Measurements from ENCODE around the gene FDXACB1.
A peak's percentile ranks its signal among the peaks of the same experiment; 100 is the strongest.

Gene FDXACB1

DNA sequence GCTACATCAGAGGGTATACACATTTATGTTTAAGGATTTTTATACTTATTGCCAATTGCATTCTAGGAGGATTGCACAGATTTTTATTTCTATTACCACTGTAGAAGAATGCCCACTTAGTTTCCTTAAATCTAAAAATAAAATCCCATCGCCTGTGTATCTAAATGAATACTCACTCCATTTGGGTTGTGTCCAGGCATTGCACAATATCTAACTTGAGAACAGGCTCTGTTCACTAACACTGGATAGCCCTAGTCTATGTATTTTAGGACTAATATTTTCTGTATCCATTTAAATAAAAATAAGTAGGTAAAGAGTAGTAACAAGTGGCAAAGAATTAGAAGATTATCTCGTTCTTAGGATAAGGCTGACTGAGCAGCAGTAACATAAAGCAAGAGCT is 43.8 kb upstream of the FDXACB1 start:
- Histone ChIP-seq H2BK120ac (ENCODE audit: low read depth, low read length) (no peak overlapping the region), H3K4me1 (ENCODE audit: control insufficient read depth, low read depth, low read length) (peaks cover 2% of the 10 kb centered on the region), H3K4me3 (ENCODE audit: low read length) (no peak overlapping the region), H4K5ac (ENCODE audit: low read length) (no peak overlapping the region), H3K4me2 (ENCODE audit: low read length) (no peak overlapping the region), H3K79me1 (ENCODE audit: low read length) (no peaks in the 10 kb centered on the region), H3K4ac (ENCODE audit: low read depth, low read length) (no peak overlapping the region), H4K8ac (ENCODE audit: low read depth, low read length) (no peak overlapping the region), H3K27ac (ENCODE audit: low read depth, low read length) (no peak overlapping the region), H2BK15ac (replicated peaks; ENCODE audit: low read depth) (no peak overlapping the region), H3K36me3 (ENCODE audit: control insufficient read depth, insufficient read depth, low read length) (no peaks in the 10 kb centered on the region), H3K79me2 (ENCODE audit: control insufficient read depth, insufficient read depth, low read length) (no peaks in the 10 kb centered on the region), H2BK5ac (ENCODE audit: low read length) (no peak overlapping the region), H3K27me3 (ENCODE audit: insufficient read depth, low read length, poor library complexity) (no peaks in the 10 kb centered on the region), H2AK5ac (ENCODE audit: low read length) (no peak overlapping the region), H3K56ac (ENCODE audit: low read length) (no peak overlapping the region), H3K18ac (ENCODE audit: low read length) (no peak overlapping the region), H3K23ac (ENCODE audit: low read length) (no peak overlapping the region), H3K9ac (ENCODE audit: low read length) (no peak overlapping the region)
- WGBS (ENCODE audit: extremely low coverage, insufficient coverage, low lambda C conversion rate): no CpG with 5 or more reads among the region's 2 CpGs
- no peak for DNase-seq

DNA sequence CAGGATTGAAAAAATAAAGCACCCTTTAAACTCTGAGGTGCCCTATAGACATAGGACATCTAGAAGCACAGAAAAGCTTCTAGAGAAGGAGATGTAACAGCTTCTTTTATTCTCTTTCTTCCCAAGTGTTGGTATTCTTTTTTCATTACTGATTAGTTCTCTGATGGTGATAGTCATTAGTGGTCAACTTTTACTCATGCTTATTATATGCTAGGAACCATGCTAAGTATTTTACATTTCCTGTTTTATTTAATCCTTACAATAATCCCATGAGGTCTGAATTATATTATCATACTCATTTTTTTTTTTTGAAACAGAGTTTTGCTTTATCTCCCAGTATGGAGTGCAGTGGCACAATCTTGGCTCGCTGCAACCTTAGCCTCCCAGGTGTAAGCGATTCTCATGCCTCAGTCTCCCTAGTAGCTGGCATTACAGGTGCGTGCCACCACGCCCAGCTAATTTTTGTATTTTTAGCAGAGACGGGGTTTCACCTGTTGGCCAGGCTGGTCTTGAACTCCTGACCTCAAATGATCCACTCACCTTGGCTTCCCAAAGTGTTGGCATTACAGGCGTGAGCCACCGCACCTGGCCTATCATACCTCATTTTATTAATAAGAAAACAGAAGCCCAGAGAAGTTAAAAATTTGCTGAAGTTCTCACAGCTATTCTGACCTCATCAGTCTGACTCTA is 42.7 kb upstream of the FDXACB1 start:
- no peaks in the 10 kb centered on the region for H3K79me2 ChIP-seq (ENCODE audit: control insufficient read depth, insufficient read depth, low read length)
- no peak overlapping the region for H3K4me3 ChIP-seq (ENCODE audit: low read length)
- H3K27ac ChIP-seq (ENCODE audit: low read depth, low read length): no peak overlapping the region
- no peak overlapping the region for H4K5ac ChIP-seq (ENCODE audit: low read length)
- no peak overlapping the region for H3K4ac ChIP-seq (ENCODE audit: low read depth, low read length)
- no peak overlapping the region for H2AK5ac ChIP-seq (ENCODE audit: low read length)
- no CpG with 5 or more reads among the region's 7 CpGs for WGBS (ENCODE audit: extremely low coverage, insufficient coverage, low lambda C conversion rate)
- H3K18ac ChIP-seq (ENCODE audit: low read length): no peak overlapping the region
- no peak overlapping the region for H3K9ac ChIP-seq (ENCODE audit: low read length)
- H3K27me3 ChIP-seq (ENCODE audit: insufficient read depth, low read length, poor library complexity): no peaks in the 10 kb centered on the region
- no peak overlapping the region for H3K23ac ChIP-seq (ENCODE audit: low read length)
- no peak overlapping the region for H3K4me2 ChIP-seq (ENCODE audit: low read length)
- DNase-seq: no peak
- no peak overlapping the region for H4K8ac ChIP-seq (ENCODE audit: low read depth, low read length)
- peaks cover 2% of the 10 kb centered on the region for H3K4me1 ChIP-seq (ENCODE audit: control insufficient read depth, low read depth, low read length)
- no peaks in the 10 kb centered on the region for H3K36me3 ChIP-seq (ENCODE audit: control insufficient read depth, insufficient read depth, low read length)
- H2BK15ac ChIP-seq (replicated peaks; ENCODE audit: low read depth): no peak overlapping the region
- H2BK5ac ChIP-seq (ENCODE audit: low read length): no peak overlapping the region
- H3K56ac ChIP-seq (ENCODE audit: low read length): no peak overlapping the region
- no peaks in the 10 kb centered on the region for H3K79me1 ChIP-seq (ENCODE audit: low read length)
- H2BK120ac ChIP-seq (ENCODE audit: low read depth, low read length): no peak overlapping the region

DNA sequence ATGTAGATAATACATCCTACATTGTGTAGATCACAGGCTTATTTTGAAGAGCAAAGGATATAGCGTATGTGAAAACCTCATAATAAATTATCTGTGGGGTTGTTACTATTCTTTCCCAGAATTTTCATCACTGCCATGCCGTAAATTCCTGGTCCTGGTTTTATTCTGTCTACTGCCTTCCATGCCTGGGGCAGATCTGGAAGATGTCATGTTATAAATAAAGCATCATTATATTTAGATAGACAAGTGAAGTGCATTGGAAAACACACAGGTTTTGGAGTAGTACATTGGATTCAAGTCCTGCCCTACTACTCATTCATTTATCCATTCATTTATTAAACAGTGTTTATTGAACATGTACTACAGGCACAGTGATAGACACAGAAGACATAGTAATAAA is 41.9 kb upstream of the FDXACB1 start:
- Histone ChIP-seq H2BK120ac (ENCODE audit: low read depth, low read length) (no peak overlapping the region), H4K8ac (ENCODE audit: low read depth, low read length) (no peak overlapping the region), H2BK15ac (replicated peaks; ENCODE audit: low read depth) (no peak overlapping the region), H3K9ac (ENCODE audit: low read length) (no peak overlapping the region), H3K27ac (ENCODE audit: low read depth, low read length) (no peak overlapping the region), H3K23ac (ENCODE audit: low read length) (no peak overlapping the region), H2AK5ac (ENCODE audit: low read length) (no peak overlapping the region), H4K5ac (ENCODE audit: low read length) (no peak overlapping the region), H3K4me1 (ENCODE audit: control insufficient read depth, low read depth, low read length) (no peaks in the 10 kb centered on the region), H3K56ac (ENCODE audit: low read length) (no peak overlapping the region), H3K36me3 (ENCODE audit: control insufficient read depth, insufficient read depth, low read length) (no peaks in the 10 kb centered on the region), H3K27me3 (ENCODE audit: insufficient read depth, low read length, poor library complexity) (no peaks in the 10 kb centered on the region), H3K4ac (ENCODE audit: low read depth, low read length) (no peak overlapping the region), H3K4me3 (ENCODE audit: low read length) (no peak overlapping the region), H2BK5ac (ENCODE audit: low read length) (no peak overlapping the region), H3K18ac (ENCODE audit: low read length) (no peak overlapping the region), H3K4me2 (ENCODE audit: low read length) (no peak overlapping the region), H3K79me1 (ENCODE audit: low read length) (no peaks in the 10 kb centered on the region), H3K79me2 (ENCODE audit: control insufficient read depth, insufficient read depth, low read length) (no peaks in the 10 kb centered on the region)
- no CpG with 5 or more reads among the region's 2 CpGs for WGBS (ENCODE audit: extremely low coverage, insufficient coverage, low lambda C conversion rate)
- no peak for DNase-seq

DNA sequence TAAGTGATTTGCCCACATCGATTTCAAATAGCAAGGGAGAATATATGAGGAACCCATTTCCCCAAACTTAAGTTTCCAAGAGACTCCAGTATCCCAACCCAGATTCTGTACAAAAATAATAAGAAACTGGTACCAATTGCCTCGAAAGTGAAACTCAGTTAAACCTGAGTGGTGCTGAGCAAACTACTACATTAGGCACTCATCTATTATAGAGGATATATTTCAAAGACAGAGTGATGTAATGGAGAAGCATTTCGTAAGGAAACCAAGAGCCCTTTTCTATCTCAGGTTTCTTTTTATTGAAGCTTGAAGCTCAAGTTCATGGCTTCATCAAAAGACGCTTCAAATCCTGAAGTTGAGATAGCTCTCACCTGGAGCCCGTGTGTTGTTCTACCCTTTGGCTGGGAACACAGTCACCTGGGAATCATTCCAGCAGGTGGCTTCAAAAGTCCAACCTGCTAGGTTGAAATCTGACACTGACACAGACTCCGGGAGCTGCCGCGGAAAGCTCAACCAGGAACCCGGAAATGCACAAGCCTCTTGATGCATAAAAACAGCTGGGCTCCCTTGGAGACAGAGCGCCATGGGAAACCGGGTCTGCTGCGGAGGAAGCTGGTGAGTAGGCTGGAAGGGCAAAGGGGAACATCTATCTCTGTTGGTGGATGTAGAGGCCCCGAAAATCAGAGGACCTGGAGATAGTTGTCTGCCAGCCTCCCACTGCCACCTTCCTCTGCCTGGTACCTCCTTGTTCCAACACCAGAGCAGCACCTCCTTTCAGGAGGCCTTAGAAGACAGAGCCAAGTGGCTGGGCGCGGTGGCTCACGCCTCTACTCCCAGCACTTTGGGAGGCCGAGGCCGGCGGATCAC is 39.7 kb upstream of the FDXACB1 start, which contains the start of gene C11orf52:
Gene C11orf52 (plus strand): TSS at position 524 of the 867 bp plus-strand sequence. CDS start 60 bp downstream, at position 584.
- Histone ChIP-seq H3K27ac (ENCODE audit: low read depth, low read length) (peak within 1 kb of the TSS; percentile 49), H3K9ac (ENCODE audit: low read length) (peak within 1 kb of the TSS; percentile 20)

DNA sequence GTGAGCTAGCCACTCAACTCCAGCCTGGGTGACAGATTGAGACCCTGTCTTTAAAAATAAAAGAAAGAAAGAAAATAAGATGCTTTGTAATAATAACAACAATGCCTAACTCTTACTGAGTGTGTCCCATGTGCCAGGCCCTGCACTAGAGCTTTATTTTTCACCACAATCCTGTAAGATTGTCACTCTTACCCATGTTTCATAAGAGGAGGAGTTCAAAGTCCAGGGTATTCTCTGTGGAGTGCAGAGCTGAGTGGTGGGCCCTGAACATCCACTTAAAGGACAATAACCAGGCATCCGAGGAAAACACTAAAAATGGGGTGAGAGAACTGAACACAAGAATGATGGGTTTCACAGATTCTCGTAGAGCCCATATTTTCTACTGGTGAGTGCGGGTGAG is 38.8 kb upstream of the FDXACB1 start:
- H3K27me3 ChIP-seq (ENCODE audit: insufficient read depth, low read length, poor library complexity): no peaks in the 10 kb centered on the region
- no peak overlapping the region for H2BK120ac ChIP-seq (ENCODE audit: low read depth, low read length)
- no peak overlapping the region for H3K4me2 ChIP-seq (ENCODE audit: low read length)
- no CpG with 5 or more reads among the region's 3 CpGs for WGBS (ENCODE audit: extremely low coverage, insufficient coverage, low lambda C conversion rate)
- H3K79me1 ChIP-seq (ENCODE audit: low read length): no peaks in the 10 kb centered on the region
- no peak overlapping the region for H3K27ac ChIP-seq (ENCODE audit: low read depth, low read length)
- H3K4ac ChIP-seq (ENCODE audit: low read depth, low read length): no peak overlapping the region
- H3K56ac ChIP-seq (ENCODE audit: low read length): no peak overlapping the region
- H3K18ac ChIP-seq (ENCODE audit: low read length): no peak overlapping the region
- no peaks in the 10 kb centered on the region for H3K4me1 ChIP-seq (ENCODE audit: control insufficient read depth, low read depth, low read length)
- H4K5ac ChIP-seq (ENCODE audit: low read length): no peak overlapping the region
- H4K8ac ChIP-seq (ENCODE audit: low read depth, low read length): no peak overlapping the region
- H2BK15ac ChIP-seq (replicated peaks; ENCODE audit: low read depth): no peak overlapping the region
- no peak overlapping the region for H2AK5ac ChIP-seq (ENCODE audit: low read length)
- H2BK5ac ChIP-seq (ENCODE audit: low read length): no peak overlapping the region
- DNase-seq: no peak
- H3K4me3 ChIP-seq (ENCODE audit: low read length): no peak overlapping the region
- H3K9ac ChIP-seq (ENCODE audit: low read length): no peak overlapping the region
- H3K79me2 ChIP-seq (ENCODE audit: control insufficient read depth, insufficient read depth, low read length): no peaks in the 10 kb centered on the region
- H3K23ac ChIP-seq (ENCODE audit: low read length): no peak overlapping the region
- H3K36me3 ChIP-seq (ENCODE audit: control insufficient read depth, insufficient read depth, low read length): no peaks in the 10 kb centered on the region

More for the DNA sequence above, 39.7 kb upstream of the FDXACB1 start, which contains the start of gene C11orf52:
- no peak within 1 kb of the TSS for H2BK5ac ChIP-seq (ENCODE audit: low read length)
- H3K79me2 ChIP-seq (ENCODE audit: control insufficient read depth, insufficient read depth, low read length): no peaks in the 10 kb centered on the region
- no peaks in the 10 kb centered on the region for H3K79me1 ChIP-seq (ENCODE audit: low read length)
- no CpG with 5 or more reads among the region's 19 CpGs for WGBS (ENCODE audit: extremely low coverage, insufficient coverage, low lambda C conversion rate)
- no peak within 1 kb of the TSS for H2AK5ac ChIP-seq (ENCODE audit: low read length)
- peak; percentile 93 for DNase-seq
- peak within 1 kb of the TSS; percentile 50 for H4K5ac ChIP-seq (ENCODE audit: low read length)
- no peak within 1 kb of the TSS for H3K18ac ChIP-seq (ENCODE audit: low read length)
- H3K27me3 ChIP-seq (ENCODE audit: insufficient read depth, low read length, poor library complexity): no peaks in the 10 kb centered on the region
- H4K8ac ChIP-seq (ENCODE audit: low read depth, low read length): no peak within 1 kb of the TSS
- H2BK15ac ChIP-seq (replicated peaks; ENCODE audit: low read depth): no peak within 1 kb of the TSS
- no peak within 1 kb of the TSS for H3K23ac ChIP-seq (ENCODE audit: low read length)
- H2BK120ac ChIP-seq (ENCODE audit: low read depth, low read length): no peak within 1 kb of the TSS
- H3K36me3 ChIP-seq (ENCODE audit: control insufficient read depth, insufficient read depth, low read length): no peaks in the 10 kb centered on the region
- no peaks in the 10 kb centered on the region for H3K4me1 ChIP-seq (ENCODE audit: control insufficient read depth, low read depth, low read length)
- H3K56ac ChIP-seq (ENCODE audit: low read length): peak within 1 kb of the TSS; percentile 44
- peak within 1 kb of the TSS; percentile 10 for H3K4me2 ChIP-seq (ENCODE audit: low read length)
- no peak within 1 kb of the TSS for H3K4me3 ChIP-seq (ENCODE audit: low read length)
- H3K4ac ChIP-seq (ENCODE audit: low read depth, low read length): no peak within 1 kb of the TSS
